Sigmoid colon (tissue), 4 donors: ENCODE results near the gene POLG2.

Experiments
- EP300 ChIP-seq, 4 donors: sonication (generic); formaldehyde crosslinking; IDR thresholded peaks; one replicate each; pipeline ENCODE4 v1.6.1; 2017; ENCODE audit warnings: antibody characterized with exemption in 4 of 4
- POLR2A ChIP-seq, 2 donors: fragments of 450-650 bp; IDR thresholded peaks; one replicate each; pipeline ENCODE4 v1.6.1; 2016; ENCODE audit warnings: antibody characterized with exemption in 2 of 2, mild to moderate bottlenecking in 2 of 2, moderate library complexity in 2 of 2
- POLR2AphosphoS5 ChIP-seq, 4 donors: sonication (generic); formaldehyde crosslinking; IDR thresholded peaks; one replicate each; pipeline ENCODE4 v1.6.1; 2017; ENCODE audit warnings: antibody characterized with exemption in 4 of 4
- TF ChIP-seq, protein P1 (sequence below), 4 experiments: fragments of 450-650 bp in 3 of 4; fragments of 200-600 bp in 1 of 4; IDR thresholded peaks; one replicate each; pipeline ENCODE4 v1.5.1; 2016 to 2019; ENCODE audit warnings: antibody characterized with exemption in 4 of 4, mild to moderate bottlenecking in 3 of 4, moderate library complexity in 2 of 4

DNA sequence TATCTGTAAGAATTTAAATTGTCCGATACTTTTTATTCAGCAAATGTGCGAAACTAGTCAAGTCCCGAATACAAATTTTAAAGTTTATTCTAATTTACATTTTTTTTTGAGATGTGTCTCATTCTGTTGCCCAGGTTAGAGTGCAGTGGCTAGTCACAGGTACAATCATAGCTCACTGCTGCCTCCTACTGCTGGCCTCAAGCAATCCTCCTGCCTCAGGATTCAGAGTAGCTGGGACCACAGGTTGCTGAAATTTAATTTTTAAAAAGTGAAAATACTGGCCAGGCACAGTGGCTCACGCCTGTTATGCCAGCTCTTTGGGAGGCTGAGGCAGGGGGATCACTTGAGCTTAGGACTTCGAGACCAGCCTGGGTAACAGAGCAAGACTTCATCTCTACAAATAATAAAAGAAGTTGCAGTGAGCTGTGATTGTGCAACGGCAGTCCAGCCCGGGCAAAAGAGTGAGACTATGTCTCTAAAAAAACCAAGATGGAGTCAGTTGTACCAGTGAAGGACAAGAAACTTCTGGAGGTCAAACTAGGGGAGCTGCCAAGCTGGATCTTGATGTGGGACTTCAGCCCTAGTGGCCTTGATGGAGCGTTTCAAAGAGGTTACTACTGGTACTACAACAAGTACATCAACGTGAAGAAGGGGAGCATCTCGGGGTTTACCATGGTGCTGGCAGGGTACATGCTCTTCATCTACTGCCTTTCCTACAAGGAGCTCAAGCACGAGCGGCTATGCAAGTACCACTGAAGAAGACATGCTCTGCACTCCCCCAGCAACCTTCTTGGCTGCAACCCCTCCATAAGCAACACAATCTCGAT lies 5.6 kb downstream of the POLG2 start:
- TF ChIP-seq, protein P1, sequence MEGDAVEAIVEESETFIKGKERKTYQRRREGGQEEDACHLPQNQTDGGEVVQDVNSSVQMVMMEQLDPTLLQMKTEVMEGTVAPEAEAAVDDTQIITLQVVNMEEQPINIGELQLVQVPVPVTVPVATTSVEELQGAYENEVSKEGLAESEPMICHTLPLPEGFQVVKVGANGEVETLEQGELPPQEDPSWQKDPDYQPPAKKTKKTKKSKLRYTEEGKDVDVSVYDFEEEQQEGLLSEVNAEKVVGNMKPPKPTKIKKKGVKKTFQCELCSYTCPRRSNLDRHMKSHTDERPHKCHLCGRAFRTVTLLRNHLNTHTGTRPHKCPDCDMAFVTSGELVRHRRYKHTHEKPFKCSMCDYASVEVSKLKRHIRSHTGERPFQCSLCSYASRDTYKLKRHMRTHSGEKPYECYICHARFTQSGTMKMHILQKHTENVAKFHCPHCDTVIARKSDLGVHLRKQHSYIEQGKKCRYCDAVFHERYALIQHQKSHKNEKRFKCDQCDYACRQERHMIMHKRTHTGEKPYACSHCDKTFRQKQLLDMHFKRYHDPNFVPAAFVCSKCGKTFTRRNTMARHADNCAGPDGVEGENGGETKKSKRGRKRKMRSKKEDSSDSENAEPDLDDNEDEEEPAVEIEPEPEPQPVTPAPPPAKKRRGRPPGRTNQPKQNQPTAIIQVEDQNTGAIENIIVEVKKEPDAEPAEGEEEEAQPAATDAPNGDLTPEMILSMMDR (IDR thresholded peaks at IDR 0.05) = peak in 3 of 4 experiments; percentile 14 to 25 (median 18)
- TF ChIP-seq EP300 (IDR thresholded peaks at IDR 0.05) = no peak
- TF ChIP-seq POLR2A (IDR thresholded peaks at IDR 0.05) = no peak
- no peak for TF ChIP-seq POLR2AphosphoS5 (IDR thresholded peaks at IDR 0.05)
